Measurements from ENCODE around the gene ABLIM1.

DNA sequence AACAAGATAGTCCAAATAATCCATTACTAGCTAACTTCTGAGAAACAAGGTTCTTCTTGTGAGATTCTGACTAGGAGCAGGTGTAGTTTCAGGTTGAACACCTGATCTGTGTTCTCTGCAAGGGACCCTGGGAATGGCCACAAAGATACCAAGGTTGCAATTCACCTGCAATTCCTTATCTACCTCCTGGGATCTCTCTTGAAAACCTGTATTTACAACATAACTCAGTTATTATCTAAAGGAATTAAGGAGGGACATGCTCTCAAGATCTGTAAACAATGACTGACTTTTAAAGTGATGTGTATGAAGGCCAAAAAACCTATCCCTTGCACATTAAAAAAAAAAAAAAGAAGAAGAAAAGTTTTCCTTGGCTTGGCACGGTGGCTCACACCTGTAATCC lies 54.8 kb downstream of the ABLIM1 start:
- TF ChIP-seq CTCF (IDR thresholded peaks at IDR 0.05; ENCODE audit: low read length) (no peak), EZH2 (optimal IDR thresholded peaks at IDR 0.05; ENCODE audit: low read depth, low read length) (no peak)

All from MM.1S (cell line).